IPS-18c (cell line): ENCODE measurements around the gene TNFRSF21.
"Not testable (repeated sequence)": the region's sequence is repeated elsewhere in the genome, so short reads cannot be mapped to it uniquely, and the experiment has no call there.

Experiments used
- H3K4me3 ChIP-seq: 2 replicates; pipeline ENCODE4 v1.7.0; 2013; ENCODE audit warnings: low read depth, mild to moderate bottlenecking, low read length, moderate library complexity; ENCODE audit not compliant: insufficient read depth
- H3K9me3 ChIP-seq: one replicate; pipeline ENCODE4 v1.6.1; 2013; ENCODE audit warnings: mild to moderate bottlenecking, low read length, moderate library complexity; ENCODE audit not compliant: control insufficient read depth, insufficient read depth

TNFRSF21 gene

DNA sequence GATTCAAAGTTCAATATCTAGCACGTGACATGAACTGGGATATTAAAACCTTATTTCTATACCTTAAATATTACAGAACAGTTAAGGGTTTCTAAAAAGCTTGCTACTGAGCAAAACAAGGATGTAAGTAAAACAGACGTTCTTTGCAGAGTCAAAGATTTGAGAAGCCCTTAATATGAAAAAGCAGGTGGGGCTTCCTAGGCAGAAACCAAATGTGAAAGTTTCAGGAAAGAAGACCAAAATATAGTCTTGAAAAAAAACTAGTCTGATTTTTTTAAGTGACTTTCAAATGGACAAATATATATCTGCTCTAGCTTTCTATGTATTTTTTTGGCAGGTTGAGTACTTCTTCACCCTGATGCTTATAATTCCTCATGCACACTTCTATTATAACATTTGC, 63.2 kb downstream of the TNFRSF21 start:
- no peak overlapping the region for H3K4me3 ChIP-seq

DNA sequence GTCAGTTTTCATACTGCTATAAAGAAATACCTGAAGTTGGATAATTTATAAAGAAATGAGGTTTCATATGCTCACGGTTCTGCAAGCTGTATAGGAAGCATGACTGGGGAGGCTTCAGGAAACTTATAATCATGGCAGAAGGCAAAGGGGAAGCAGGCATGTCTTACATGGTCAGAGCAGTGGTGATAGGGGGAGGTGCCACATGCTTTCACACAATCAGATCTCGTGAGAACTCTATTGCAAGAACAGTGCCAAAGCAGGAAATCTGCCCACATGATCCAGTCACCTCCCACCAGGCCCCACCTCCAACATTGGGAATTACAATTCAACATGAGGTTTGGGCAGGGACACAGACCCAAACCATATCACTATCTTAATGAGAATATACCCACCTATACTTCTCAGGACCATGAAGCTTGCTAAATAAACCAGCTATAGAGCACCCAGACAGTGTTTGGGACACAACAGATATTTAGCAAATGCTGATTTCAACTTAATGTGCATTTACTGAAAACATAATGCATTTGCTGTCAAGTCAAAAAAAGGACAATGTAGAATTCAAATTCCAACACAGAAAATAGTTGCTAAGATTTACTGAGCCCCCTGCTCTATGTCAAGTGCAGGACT, 63.8 kb downstream of the TNFRSF21 start:
- no peak overlapping the region for H3K4me3 ChIP-seq

More for the DNA sequence above, 63.2 kb downstream of the TNFRSF21 start:
- H3K9me3 ChIP-seq = no peaks in the 10 kb centered on the region

GRCh38 chr6:47242483-47243386, 67.0 kb downstream of the TNFRSF21 start:
- Histone ChIP-seq H3K4me3 (no peak overlapping the region), H3K9me3 (no peaks in the 10 kb centered on the region)

More for the DNA sequence above, 63.8 kb downstream of the TNFRSF21 start:
- H3K9me3 ChIP-seq = no peaks in the 10 kb centered on the region

GRCh38 chr6:47241742-47242482, 67.8 kb downstream of the TNFRSF21 start:
- H3K9me3 ChIP-seq = no peaks in the 10 kb centered on the region
- no peak overlapping the region for H3K4me3 ChIP-seq

GRCh38 chr6:47240277-47240890, 69.3 kb downstream of the TNFRSF21 start:
- H3K4me3 ChIP-seq = no peak overlapping the region
- H3K9me3 ChIP-seq = no peaks in the 10 kb centered on the region

DNA sequence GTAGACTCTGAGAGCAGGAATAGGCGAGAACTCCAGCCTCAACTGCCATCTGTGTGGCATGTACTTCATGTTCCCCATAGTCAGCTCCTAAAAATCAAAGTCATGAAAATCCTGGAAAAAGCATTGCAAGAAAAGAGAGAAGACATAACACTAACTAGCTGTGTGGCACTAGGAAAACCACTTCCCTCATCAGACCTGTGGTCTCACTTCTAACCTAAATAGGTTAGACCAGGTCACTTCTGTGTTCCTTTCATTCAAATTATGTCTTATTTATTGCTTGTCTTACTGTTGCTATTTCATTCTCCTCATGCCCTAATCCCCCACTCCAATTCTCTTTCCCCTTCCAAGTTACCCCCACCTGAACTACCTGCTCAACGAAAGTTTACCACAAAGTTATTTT, 70.2 kb downstream of the TNFRSF21 start:
- Histone ChIP-seq H3K9me3 (no peaks in the 10 kb centered on the region), H3K4me3 (no peak overlapping the region)

GRCh38 chr6:47238456-47238995, 71.2 kb downstream of the TNFRSF21 start:
- H3K9me3 ChIP-seq = no peaks in the 10 kb centered on the region
- no peak overlapping the region for H3K4me3 ChIP-seq

- H3K9me3 ChIP-seq = no peaks in the 10 kb centered on the region
- no peak overlapping the region for H3K4me3 ChIP-seq
Observed at GRCh38 chr6:47237196-47237595, 72.5 kb downstream of the TNFRSF21 start.

GRCh38 chr6:47235964-47236760, 73.5 kb downstream of the TNFRSF21 start:
- Histone ChIP-seq H3K9me3 (no peaks in the 10 kb centered on the region), H3K4me3 (no peak overlapping the region)

- Histone ChIP-seq H3K9me3 (no peaks in the 10 kb centered on the region), H3K4me3 (no peak overlapping the region)
Observed at GRCh38 chr6:47235421-47235820, 74.3 kb downstream of the TNFRSF21 start.

DNA sequence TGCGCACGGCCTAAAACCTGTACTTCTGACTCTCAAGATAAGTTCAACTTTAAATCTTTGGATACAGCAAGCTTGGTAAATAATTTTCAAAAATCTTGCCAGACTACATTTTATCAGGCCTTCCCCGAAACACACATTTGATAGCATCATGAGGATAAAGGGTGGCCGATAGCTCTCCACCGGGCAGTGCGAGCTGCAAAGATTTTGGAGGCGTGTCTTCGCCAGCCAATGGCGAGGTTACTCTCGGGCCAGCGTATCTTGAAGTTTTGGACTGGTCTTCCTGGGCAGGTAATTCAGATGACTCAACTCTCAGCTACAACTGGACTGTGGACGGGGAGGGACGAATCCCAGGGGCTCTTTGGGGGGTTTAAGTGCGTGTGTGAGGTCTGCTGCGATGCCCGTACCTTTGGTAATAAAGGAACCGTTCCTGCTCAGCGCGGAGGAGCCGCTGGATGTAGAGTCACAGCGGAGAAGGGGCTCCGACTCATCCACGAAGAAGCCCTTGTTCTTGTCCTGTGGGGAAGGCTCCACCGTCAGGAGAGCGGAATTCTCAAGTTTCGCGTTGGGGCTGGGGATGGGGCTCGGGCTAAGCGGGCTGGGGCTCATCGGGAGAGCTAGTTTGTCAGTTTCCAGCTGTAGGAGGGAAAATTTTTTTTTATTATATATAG, 75.3 kb downstream of the TNFRSF21 start:
- H3K9me3 ChIP-seq = no peaks in the 10 kb centered on the region
- H3K4me3 ChIP-seq = no peak overlapping the region

GRCh38 chr6:47231151-47231550, 78.6 kb downstream of the TNFRSF21 start:
- Histone ChIP-seq H3K9me3 (no peaks in the 10 kb centered on the region), H3K4me3 (no peak overlapping the region)

DNA sequence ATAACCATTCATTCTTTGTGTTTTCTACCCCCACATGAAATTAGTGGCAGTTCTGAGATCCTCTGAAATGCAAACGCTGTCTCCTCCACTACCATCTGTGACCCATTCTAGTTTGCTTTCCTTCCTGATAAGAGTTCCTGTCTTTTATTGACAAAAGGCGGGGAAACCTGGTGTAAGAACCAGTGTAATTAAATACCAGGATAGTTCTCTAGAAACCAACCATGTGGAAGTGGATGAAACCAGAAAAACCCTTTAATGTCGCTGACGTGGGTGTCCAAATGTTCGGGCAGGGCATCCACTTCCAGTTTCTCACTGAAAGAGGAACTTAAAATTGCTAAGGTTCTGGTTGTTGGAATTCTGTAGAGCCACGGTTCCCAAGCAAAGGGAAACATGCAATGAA, 79.1 kb downstream of the TNFRSF21 start:
- Histone ChIP-seq H3K9me3 (no peaks in the 10 kb centered on the region), H3K4me3 (no peak overlapping the region)

- no peaks in the 10 kb centered on the region for H3K9me3 ChIP-seq
- no peak overlapping the region for H3K4me3 ChIP-seq
Observed at GRCh38 chr6:47229255-47229654, 80.5 kb downstream of the TNFRSF21 start.

GRCh38 chr6:47228093-47228492, 81.6 kb downstream of the TNFRSF21 start:
- H3K9me3 ChIP-seq, H3K4me3 ChIP-seq: not testable (repeated sequence)

- H3K4me3 ChIP-seq, H3K9me3 ChIP-seq: not testable (repeated sequence)
Observed at GRCh38 chr6:47223251-47223650, 86.5 kb downstream of the TNFRSF21 start.
